ENCODE results near the gene ALDOB.

GRCh38 chr9:101427358-101427757, 8.2 kb downstream of the ALDOB start:
- no peak for TF ChIP-seq GATA2 (IDR thresholded peaks at IDR 0.05; ENCODE audit: low read depth, low read length)
- no peak for TF ChIP-seq GATA3 (IDR thresholded peaks at IDR 0.05; ENCODE audit: low read depth, low read length)

Data from SH-SY5Y (cell line).